ENCODE results near the gene ZBTB20.

- no peak for TF ChIP-seq CTCF (IDR thresholded peaks at IDR 0.05; ENCODE audit: low read length)
- TF ChIP-seq EZH2 (optimal IDR thresholded peaks at IDR 0.05; ENCODE audit: low read depth, low read length): no peak
These were observed 430.2 kb downstream of the ZBTB20 start for GRCh38 chr3:114716916-114717315.

Measured in MM.1S (cell line).